Medulla oblongata (tissue), 1 donor: ENCODE measurements around the gene FAM227B.
A peak's percentile ranks its signal among the peaks of the same experiment; 100 is the strongest.

ENCODE experiments used
- DNase-seq: peaks from one replicate; pipeline ENCODE4 v3.0.0-alpha.2; 2015; ENCODE audit errors: extremely low spot score

Gene FAM227B

DNA sequence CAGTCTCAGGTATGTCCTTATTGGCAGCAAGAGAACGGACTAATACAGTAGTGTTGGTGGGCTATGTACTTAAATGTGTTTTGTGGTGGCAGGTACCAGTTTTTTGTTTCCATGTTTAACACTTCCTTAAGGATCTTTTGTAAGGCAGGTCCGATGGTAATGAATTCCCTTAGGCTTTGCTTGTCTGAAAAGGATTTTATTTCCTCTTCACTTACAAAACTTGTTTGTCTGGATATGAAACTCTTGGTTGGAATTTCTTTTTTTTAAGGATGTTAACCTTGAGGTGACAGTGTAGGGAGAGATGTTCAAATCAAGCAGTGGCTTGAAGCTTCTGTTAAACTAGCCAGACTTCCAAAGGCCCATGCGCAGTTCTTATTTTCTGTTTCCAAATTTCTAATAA, 319.8 kb downstream of the FAM227B start:
- no peak for DNase-seq

DNA sequence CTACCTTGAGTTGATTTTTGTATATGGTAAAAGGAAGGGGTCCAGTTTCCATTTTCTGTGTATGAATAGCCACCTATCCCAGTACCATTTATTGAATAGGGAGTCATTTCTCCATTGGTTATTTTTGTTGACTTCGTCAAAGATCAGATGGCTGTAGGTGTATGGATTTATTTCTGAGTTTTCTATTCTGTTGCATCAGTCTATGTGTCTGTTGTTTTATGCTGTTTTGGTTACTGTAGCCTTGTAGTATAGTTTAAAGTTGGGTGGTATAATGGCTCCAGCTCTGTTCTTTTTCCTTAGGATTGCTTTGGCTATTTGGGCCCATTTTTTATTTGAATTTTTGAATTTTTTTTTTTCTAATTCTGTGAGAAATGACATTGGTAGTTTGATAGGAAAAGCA, 323.0 kb downstream of the FAM227B start:
- DNase-seq: no peak

DNA sequence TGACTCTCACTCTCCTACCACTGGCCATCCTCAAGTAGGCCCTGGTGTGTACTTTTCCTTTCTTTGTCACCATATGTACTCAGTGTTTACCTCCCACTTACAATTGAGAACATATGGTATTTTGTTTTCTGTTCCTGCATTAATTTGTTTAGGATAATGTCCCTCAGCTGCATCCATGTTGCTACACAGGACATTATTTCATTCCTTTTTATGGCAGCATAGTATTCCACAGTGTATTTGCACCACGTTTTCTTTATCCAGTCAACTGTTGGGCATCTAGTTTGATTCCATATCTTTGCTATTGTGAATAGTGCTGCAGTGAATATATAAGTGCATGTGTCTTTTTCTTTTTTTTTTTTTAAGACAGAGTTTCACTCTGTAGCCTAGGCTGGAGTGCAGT, 324.4 kb downstream of the FAM227B start:
- DNase-seq: no peak

DNA sequence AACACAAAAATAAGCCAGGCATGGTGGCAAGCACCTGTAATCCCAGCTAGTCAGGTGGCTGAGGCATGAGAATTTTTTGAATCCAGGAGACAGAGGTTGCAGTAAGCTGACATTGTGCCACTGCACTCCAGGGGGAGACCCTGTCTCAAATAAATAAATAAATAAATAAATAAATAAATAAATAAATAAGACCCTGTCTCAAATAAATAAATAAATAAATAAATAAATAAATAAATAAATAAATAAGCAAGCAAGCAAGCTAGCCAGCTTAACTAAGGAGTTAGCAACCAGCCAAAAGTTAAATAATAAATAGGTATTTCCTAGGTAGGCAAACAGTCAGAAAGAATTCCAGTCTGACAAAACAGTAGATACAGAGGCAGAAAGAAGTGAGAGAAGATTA, 326.7 kb downstream of the FAM227B start:
- no peak for DNase-seq

DNA sequence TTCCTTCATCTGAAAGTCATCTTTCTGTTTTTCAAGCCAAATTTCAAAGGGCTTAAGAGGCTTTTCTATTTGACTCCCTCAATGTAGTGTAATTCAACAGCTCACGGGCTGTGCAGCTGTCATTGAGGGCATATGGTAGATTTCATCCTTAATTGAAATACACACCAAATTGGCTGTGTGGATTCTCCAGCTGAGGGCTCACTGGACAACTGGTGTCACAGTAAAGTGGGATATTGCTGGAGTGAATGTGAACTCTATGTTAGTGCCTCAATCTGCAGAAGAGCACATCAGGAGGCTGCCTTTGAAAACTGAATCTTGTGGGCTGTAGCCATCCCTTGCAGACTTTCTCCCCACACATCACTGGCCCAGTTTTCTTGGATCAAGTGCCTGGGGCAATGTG, 330.4 kb downstream of the FAM227B start:
- no peak for DNase-seq

DNA sequence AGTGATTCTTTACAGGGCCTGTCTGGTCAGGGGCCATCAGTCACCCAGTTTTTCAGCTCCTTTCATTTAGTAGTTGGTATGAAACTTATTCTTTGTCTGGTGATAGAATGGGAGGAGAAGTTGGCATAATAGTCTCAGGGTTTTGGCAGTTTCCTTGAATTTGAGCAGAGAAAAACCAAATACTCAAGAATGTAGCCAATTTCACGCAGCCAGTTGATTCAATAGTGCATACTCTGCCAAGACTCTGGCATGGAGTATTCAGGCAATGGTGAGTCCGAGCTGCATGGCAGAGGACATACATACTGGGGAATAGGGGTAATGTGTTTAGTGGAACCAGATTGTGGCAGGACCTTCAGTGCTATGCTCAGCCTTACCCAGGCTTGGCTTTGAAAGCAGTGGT, 332.2 kb downstream of the FAM227B start:
- DNase-seq: peak; percentile 45

DNA sequence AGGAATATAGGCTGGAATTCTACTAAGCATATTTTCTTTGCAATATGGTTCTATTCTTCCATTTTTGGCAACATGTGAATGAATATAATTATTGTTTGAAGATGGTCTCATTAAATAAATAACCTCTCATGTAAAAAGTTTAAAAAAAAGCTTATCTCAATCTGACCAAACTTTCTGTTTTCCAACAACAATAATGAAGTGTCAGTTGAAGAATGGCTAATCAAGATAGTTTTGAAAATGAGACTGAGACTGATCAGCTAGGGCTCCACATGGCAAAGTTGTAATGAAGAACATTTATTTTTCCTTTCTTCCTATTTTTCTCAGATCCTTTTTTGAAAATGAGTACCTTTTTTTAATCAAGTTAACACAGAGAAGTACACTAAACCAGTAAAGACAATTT, 333.1 kb downstream of the FAM227B start:
- no peak for DNase-seq

DNA sequence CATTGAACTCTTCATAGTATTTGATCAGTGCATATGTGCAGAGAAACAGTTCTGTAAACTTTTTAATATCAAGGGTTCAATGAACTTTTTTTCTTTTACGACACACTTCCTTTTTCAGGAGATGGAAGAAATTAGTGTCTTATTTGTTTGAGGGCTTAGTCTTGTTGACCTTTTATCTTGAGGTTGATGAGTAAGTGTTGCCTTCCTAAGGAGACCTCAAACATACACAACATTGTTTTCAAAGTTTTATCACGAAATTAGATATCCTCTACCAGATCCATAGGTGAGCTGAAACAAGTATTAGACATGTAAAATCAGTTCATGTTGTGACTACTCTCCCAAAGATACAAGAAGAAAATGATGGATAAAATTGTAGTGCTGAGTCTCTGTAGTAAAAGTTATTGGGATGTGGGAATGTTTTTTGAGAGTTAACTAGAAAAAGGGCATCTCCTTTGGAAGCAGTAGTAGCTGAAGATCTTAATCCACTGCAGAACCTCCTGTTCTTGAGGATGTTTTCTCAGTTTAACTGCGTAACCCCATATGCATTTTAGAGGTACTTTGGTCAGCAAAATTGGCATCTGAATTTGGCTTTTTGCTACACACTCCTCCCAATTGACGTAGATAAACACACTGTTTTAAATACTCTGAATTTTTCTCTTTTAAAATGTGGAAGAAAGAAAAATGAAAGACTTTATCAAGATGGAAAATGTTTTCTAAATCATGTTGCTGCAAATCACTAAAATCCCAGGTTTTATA, 333.8 kb downstream of the FAM227B start:
- no peak for DNase-seq

DNA sequence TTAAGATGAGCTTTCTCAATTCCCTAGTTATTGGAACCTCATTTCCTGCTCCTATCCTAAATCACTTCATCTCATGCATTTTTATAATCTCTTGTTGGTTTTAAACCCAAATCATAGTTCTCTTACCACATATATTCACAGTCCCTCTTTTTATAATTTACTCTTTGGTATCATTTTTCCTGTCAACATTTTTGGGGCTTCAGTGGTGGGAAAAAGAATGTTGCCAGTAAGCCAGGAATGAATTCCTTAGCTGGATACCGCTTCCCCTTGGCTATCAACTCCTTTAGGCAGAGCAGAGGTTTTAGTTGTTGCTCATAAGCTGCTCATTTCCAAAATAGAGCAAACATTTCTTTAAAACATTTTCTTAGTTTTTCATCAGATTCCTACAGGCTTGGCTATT, 338.3 kb downstream of the FAM227B start:
- DNase-seq: no peak

DNA sequence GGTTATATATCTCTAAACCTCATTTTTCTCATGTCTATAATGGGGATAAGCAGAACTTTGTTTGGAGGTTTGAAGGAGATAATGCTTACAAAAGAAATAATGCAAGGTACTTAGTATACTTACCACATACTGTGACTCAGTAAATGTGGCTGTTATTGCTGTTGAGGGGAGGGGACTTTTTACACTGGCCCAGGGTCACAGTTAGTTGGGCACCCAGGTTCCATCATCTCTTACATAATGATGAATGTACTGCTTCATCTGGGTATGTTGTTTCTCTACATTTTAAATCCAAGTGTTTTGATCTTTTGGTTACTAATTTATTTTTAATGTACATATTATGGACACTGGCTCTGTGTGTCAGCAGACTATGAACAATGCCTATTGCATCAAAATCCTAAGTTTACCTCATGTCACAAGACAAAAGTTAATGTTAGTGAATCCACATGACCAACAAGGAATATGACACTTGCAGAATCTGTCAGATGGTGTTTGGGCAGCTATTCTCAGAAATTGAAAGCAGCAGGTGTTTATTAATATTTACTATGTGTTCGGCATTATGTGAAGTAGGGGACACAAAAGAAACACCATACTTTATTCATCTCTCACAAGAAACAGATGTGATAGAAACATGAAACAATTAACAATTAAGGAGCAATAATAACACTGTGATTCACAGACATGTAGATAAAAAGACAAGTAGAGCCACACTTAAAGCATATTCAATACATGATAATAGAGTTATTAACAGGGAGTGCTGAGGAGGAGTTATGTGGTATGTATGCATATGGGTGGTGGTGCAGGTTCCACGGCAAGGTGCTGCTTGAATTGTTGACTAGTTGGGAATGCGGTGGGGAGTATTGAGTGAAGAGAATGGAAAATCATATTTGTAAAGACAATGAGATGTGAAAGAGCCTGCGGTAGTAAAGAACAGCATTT, 340.8 kb downstream of the FAM227B start:
- DNase-seq: no peak

DNA sequence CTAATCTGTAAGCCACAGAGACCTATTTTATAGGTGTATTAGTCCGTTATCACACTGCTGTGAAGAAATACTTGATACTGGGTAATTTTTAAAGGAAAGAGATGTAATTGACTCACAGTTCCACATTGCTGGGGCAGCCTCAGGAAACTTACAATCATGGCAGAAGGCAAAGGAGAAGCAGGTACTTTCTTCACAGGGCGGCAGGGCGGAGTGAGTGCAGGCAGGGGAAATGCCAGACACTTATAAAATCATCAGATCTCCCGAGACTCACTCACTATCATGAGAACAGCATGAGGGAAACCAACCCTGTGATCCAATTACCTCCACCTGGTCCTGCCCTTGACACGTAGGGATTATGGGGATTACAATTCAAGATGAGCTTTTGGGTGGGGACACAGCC, 341.9 kb downstream of the FAM227B start:
- DNase-seq: no peak
